Hindlimb muscle (tissue), 1 donor: Measurements from ENCODE around the gene PLA2G2D. TPM values are rescaled to one million over a fixed set of nuclear protein-coding genes. Genes with fewer than 3 reads are reported as not detected.

Experiments used
- DNase-seq: peaks from one replicate; pipeline ENCODE4 v3.0.0-alpha.2; 2013
- polyA plus RNA-seq: library from polyadenylated mRNA; unstranded; fragments of 120-200 nt; gene quantifications from one replicate; pipeline ENCODE4 v1.2.1, GENCODE V29; 2013; ENCODE audit not compliant: insufficient read length

The PLA2G2D gene
- polyA plus RNA-seq, 1 donor: not detected

DNA sequence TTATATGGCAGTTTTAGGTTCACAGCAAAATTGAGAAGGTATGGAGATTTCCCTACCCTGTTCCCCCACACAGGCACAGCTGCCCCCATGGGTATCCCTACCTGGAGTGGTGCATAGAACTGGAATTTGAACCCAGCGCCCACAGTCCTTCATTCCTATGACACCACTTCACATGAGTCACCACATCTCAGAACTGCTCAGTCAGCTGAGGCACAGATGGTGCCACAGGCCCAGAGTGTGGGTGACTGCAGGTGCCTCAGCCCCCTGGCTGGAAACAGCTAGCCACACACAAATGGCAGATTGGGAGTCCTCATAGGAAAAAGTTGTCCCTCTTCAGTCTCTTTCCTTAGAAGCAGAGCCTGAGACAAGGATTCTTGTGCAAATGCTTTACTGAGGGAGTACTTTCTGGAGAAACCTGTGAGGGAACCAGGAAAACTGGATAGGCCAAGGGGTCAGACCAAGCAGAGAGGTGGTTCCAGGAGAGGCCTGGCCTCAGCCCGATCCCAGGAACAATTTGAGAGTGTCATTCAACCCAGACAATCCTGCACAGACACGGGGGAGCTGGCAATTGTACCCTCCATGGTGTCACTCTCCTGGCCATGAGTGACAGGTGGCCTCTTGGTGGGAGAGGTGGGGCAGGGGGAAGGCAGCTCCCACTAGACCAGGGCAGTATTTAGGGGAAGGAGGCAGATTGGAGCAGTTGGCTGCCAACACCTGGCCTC is 6.9 kb downstream of the PLA2G2D start:
- no peak for DNase-seq

DNA sequence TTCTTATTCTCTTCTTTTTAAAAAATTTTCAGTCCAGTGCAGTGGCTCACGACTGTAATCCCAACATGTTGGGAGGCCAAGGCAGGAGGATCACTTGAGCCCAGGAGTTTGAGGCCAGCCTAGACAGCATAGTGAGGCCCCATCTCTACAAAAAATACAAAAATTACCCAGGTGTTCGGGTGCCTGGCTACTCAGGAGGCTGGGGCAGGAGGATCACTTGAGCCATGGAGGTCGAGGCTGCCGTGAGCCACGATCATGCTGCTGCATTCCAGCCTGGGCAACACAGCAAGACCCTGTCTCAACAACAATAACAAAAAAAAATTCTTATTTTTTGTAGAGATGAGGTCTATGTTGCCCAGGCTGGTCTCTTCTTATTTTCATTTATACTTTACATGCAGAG is 7.9 kb downstream of the PLA2G2D start:
- no peak for DNase-seq

DNA sequence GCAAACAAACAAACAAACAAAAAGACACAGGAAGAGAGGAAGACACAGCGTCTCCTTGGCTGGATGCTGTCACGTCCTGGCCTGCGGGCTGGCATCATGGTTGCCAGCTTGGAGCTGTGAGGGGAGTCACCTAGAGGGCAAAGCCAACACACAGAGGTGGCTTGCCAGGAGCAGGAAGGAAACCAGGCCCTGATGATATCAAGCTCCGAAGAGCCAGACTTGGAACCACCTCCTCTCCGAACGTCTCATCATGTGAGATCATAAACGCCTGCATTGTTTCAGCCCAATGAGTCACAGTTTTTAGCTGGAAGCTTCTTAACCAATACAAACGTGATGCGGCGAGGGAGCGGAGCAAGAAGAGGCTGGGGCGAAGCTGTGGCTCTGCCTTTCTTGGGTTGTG is 8.7 kb downstream of the PLA2G2D start:
- no peak for DNase-seq

DNA sequence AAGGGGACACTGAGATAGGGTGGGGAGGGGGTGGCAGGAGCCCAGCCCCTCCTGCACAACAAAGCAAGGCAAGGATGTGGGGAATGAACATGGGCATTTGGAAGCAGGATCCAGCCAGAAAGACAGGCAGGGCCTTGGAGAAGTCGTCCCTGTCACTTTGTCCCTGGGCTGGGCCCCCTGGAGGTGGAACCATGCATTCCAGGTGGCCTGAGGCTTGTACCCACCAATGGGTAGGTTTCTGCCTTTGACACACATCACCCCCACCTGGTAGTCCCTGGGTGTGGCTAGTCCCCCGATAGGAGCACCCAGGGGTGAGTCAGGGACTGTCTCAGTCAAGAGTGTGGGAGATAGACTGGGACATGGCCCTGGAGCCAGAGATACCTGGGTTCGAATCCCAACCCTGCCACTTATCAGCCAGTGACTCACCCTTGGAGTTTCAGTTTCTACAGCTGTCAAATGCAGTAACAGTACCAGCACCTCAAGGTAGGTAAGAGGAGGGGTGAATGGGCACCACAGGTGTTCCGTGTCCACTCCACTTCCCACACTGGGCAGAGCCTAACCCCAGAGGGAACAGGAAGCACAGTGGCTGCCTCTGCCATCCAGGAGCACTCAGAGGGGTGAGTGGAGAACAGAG is 10.0 kb downstream of the PLA2G2D start:
- no peak for DNase-seq

DNA sequence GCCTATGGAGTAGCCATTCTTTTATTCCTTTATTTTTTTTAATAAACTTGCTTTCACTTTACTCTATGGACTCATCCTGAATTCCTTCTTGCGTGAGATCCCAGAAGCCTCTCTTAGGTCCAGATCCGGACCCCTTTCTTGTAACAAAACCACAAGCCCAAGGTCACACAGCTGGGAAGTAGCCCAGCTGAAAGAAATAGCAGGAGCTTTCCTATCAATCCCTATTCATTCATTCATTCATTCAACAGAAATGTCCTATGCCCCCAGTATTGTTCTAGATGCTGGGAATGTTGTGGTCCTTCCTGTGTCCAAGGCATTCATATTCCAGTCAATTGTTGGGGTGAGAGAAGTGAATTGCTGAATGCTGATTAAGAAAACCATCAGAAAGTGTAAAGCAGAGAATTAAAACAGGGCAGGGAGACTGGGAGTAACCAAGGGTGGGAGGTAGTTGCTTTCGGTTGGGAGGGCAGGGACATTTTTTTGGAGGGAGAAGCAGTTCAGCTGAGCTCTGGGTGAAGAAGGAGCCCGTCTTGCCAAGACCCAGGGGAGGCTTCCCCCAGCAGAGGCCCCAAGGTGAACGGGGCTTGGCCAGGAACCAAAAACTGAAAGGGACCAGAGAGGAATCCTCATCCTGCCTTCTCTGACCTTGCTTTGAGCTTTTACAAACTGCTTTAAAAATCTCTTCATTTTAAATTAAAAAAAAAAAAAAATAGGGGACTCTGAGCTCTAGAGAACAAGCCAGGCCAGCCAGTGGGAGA is 10.8 kb downstream of the PLA2G2D start:
- no peak for DNase-seq

DNA sequence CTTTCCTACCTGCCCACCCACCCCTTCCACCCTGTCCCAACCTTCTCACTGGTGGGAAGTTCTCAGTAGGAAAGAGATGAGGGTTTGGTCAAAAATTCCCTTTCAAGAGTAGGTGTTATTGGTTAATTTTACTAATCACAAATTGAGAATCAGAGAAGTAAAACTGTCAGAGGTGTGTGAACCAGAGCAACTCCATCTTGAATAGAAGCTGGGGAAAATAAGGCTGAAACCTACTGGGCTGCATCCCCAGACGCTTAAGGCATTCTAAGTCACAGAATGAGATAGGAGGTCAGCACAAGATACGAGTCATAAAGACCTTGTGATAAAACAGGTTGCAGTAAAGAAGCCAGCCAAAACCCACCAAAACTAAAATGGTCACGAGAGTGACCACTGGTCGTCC is 11.5 kb downstream of the PLA2G2D start:
- no peak for DNase-seq

DNA sequence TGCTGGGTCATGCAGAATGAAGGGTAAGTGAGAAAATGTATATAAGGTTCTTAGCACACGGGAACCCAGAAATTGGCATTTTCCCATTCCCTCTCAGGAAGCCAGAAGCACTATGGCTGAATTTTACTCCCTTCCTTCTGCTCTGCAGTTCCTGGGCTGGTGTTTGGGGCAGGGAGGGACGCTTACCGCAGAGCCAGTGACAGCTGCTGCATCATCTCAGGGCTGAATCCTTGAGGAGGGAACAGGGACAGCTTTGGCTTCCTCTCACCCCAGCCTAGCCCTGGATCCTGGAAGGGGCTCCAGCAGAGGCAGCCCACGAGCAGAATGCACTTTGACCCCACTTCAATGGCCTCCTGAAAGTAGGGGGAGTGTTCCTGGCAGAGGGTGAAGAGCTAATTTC is 12.0 kb downstream of the PLA2G2D start:
- no peak for DNase-seq

DNA sequence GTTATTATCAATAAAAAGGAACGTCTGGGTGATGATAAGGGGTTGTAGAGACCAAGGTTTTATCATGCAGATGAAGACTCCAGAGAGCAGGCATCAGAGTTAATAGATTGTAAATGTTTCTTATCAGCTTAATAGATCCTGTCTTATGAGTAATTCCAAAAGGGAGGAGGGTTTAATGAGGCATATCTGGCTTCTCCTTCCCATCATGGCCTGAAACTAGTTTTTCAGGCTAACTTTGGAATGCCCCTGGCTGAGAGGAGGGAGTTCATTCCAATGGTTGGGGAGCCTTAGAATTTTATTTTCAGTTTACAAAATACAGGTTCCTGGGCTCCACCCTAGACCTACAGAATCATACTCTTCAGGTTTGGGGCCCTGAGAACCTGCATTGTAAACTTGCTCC is 13.5 kb downstream of the PLA2G2D start:
- no peak for DNase-seq

DNA sequence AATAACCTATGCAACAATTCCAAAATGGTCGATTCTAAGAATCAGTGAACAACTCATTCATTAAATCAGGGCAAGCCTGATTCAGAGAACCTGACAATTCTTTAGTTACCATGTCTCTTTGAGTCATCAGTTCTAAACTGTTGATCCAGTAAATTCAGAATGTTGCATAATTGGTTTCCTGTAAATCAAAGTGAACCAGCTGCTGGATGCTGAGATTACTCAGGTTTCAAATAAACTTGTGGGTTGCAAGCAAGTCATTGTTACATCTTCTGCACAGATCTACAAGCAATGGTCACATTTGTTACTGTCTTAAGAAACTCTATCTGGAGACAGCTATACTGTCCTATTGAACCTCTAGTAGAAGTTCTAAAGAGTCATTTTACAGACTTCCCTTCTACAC is 16.5 kb downstream of the PLA2G2D start:
- DNase-seq: no peak

DNA sequence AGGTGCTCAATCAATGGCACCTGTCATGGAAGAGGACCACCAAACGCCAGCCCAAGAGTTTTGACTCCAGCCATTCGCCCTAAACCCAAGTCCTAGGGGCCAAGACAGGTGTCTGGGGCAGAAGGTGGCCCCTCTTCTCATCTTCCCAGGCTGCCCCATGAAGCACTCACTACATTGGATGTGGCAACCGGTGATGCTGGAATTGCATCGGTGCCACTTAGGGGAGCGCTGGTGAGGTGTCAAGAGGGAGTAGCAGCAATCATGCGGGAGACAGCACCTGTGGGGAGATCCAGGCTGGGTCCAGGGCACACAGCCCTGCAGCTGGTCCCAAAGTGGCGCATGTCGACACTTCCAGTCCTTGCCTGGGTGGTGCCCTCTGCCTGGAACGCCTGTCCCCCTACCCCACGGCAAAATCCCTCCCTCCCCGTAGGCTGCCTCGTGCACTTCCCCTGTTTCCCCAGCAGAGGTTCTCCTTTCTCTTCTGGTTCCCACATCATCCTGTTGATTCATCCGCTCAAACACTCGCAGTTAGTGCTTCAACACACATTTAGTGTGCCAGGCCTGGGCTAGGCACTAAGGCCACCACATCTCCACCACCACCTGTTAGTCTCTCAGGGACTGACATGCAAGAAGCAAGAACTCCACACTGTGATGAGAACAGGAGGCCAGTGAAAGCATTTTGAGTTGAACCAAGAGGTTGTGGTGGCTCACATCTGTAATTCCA is 18.5 kb downstream of the PLA2G2D start:
- DNase-seq: no peak

DNA sequence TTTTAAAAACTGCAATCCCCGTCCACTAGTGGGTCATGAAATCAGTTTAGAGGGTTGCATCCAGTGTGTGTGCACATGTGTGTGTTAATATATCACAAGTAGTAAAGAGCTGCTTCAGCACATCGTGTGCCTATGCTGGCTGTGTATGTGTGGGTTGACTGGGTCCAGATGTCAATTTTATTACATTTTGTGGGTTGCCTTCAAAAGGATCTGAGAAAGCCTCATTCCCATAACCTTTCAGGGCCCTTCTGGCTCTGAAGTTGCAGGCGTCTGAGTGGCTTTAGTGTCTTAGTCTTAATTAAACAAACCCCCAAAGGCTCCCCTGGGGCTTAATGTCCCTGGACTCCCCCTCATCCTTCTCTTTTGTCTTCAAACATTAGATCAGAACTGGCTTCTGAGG is 19.8 kb downstream of the PLA2G2D start:
- DNase-seq: no peak

DNA sequence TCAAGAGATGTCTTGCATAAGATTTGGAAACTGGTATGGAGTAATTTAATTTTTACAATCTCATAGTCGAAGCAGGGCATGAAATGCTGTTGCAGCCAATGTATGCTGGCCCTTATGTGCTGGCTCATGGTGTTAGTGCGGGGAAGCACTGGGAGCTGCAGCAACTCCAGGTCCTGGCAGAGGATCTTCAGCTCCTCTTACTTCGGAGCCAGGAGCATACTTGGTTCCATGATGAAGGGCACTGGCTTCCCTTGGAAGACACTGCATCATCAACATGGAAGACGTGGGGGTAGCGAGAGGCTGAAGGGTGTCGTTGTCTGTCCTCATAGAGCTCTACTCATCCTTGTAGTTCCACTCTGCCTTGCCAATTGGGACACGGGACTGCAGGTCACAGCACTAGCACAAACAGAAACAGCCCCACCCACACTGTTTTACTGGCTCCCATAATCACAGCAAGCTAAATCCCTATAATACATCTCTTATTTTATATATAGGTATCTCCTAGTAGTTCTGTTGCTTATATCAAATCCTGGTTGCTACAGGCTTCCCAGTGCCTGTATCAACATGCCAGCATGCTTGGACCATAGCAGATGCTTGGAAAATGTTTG is 22.4 kb downstream of the PLA2G2D start:
- no peak for DNase-seq

DNA sequence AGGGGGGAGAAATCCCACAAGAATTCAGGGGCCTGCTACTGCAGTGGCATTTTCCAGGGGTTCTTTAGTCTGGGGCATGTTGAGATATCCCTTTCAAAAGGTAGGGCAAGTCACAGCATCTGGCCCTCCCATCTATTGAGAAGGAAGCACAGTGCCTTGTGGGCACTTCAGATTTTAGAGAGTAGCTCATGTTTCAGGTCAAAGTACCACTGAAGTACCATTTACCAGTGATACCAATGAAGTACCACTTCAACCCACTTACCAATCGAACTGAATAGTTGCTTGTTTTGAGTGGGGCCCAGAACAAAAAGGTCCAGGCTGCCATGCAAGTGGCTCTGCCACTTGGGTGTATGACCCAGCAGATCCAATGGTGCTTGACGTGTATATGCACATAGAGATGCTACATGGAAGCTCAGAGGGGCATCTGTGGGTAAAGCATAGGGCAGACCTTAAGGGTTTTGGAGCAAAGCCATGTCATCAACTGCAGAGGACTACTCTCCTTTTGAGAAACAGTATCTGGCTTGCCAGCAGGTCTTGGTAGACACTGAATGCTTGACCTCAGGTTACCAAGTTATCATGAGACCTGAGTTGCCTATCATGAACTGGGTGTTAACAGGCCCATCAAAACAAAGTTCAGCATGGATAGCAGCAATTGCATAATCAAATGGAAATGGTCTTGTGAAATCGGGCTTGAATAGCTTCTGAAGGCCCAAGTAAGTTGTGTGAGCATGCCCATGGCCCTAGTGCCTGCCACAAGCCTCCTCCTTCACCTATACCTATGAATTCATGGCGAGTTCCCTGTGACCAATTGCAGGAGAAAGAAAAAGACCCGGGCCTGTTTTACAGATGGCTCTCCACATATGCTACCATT is 23.5 kb downstream of the PLA2G2D start:
- DNase-seq: no peak

DNA sequence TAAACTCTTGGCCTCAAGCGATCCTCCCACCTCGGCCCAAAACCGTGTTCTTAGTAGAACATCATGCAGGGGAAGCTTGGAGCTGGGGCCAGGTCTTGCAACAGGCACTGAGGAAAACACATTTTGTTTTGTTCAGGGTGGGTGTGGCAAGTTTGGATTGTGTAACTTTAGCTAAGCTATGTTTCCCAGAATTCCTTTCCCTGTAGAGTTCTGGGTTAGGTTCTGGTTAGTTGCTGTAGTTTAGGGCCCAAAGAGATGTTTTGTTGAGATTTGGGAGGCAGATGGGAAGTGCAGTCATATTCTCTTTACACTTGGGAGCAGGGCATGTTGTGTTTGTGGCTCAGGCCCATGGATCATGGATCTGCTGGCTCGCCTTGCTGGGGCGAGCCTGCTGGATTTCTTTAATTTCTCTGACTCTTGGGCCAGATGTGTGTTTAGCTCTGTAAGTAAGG is 25.4 kb downstream of the PLA2G2D start:
- no peak for DNase-seq

DNA sequence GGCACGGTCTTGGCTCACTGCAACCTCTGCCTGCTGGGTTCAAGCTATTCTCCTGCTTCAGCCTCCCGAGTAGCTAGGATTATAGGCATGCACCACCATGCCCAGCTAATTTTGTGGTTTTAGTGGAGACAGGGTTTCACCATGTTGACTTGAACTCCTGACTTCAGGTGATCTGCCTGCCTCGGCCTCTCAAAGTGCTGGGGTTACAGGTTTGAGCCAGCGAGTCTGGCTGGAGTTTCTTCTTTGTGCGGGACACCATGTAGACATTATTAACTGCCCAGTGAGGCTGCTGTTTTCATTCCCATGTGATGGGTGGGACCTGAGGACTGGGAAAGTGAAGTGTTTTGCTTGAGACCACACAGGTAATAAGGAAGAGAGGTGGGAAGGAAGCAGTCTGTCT is 26.0 kb downstream of the PLA2G2D start:
- DNase-seq: no peak

DNA sequence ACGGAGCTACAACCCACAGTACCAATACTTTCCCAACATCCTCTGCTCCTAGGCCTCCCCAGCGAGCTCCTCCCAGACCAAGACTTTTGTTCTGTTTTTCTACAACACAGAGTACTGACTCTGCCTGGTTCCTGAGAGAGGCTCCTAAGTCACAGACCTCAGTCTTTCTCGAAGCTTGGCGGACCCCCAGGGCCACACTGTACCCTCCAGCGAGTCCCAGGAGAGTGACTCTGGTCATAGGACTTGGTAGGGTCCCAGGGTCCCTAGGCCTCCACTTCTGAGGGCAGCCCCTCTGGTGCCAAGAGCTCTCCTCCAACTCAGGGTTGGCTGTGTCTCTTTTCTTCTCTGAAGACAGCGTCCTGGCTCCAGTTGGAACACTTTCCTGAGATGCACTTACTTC is 28.7 kb downstream of the PLA2G2D start:
- no peak for DNase-seq

DNA sequence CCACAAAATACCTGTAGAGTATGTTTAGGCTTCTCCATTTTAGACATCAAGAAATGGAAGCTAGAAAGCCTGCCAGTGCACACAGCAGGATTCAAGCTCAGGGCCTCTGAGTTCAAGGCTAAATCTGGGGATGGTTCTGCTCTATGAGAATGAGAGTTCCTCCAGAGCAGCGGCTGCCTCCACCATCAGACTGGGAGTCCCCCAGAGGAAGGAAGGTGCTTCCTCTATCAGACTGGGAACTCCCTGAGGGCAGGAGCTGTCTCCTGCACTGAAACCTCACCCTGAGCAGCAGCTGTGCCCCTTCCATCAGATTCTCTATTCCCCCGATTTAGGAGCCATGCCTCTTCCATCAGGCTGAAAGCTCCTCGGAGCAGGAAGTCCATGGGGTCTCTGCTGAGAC is 29.2 kb downstream of the PLA2G2D start:
- DNase-seq: no peak

DNA sequence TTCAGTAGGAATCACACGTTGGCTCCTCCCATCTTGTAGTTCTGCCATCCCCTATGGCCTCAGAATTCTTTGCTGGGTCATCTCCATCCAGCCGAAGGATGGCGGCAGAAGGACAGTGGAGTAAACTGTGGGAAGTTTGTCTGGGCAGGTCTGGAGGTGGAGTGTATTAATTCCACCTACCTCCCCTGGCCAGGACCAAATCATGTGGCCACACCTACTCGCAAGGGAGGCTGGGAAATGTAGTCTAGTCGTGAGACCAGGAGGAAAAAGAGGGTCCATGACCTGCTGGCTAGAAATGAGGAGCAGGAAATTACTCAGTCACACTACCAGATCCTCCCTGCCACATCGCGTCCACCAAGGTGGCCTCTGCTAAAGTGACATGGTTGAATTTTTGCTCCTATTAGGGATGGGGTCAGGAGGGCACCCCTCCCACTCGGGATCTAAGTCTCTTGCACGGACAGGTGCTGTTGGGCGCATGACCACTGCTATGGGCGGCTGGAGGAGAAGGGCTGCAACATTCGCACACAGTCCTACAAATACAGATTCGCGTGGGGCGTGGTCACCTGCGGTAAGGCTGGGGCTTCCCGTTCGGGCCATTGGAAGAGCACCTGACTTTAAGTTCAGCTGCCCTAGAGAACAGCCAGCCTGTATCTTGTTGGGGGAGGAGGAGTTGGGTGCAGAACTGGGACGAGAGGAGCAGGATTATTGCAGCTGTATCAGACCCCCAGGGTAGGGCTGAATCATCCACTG is 29.8 kb downstream of the PLA2G2D start:
- DNase-seq: no peak

DNA sequence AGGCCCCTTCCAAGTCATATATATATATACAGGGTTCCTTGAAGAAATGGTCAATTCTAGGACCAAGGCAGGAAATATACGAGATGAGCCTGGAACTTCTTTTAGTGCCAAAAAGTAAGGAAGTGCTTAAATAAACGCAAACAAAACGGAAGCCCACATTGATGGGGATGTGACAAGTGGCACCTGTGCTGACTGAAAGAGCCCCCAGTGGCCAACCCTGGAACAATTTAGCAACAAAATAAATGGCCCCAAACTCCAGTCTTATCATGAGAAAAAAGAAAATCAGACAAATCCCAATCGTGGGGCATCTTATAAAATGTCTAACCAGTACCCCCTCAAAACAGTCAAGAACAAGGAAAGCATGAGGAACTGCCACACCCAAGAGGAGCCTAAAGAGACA is 31.7 kb downstream of the PLA2G2D start:
- no peak for DNase-seq

DNA sequence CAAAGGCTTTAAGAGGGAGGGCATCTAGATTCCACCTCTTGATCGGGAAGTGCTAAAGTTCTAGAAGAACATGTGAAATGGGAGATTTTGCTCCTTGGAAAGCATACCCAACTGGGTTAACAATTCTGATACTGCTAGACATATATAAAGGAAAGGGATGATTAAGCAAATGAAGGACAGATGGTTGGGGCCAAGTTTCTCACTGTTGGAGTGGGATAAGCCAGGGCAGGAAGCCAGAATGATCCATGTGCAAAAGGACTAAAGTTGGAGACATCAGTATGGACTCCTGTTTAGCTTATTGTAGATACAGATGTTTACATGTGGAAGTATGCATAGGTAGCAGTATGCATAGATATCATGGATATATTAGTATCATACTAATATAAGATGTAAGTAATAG is 32.5 kb downstream of the PLA2G2D start:
- no peak for DNase-seq
